ENCODE measurements around the gene ST3GAL5. TPM values are rescaled to one million over a fixed set of nuclear protein-coding genes. Genes with fewer than 3 reads are reported as not detected.

The ST3GAL5 gene
- total RNA-seq, 1 donor: 17.4 TPM

GRCh38 chr2:85853499-85854165, 35.2 kb downstream of the ST3GAL5 start:
- no peak overlapping the region for H3K4me3 ChIP-seq (ENCODE audit: insufficient read depth, low read length)
- no peaks in the 10 kb centered on the region for H3K4me1 ChIP-seq (ENCODE audit: insufficient read depth, low read length)
- no peaks in the 10 kb centered on the region for H3K79me2 ChIP-seq (ENCODE audit: insufficient read depth, low read length)
- H2AFZ ChIP-seq (ENCODE audit: low read length): no peak overlapping the region
- no peak for DNase-seq (ENCODE audit: insufficient read length, low spot score, missing footprints)
- H3K27me3 ChIP-seq (ENCODE audit: insufficient read depth, low read length): no peaks in the 10 kb centered on the region
- no peak for TF ChIP-seq CTCF (IDR thresholded peaks at IDR 0.05; ENCODE audit: extremely low read depth, low read depth, low read length)
- H4K20me1 ChIP-seq (ENCODE audit: insufficient read depth, low read length): no peaks in the 10 kb centered on the region
- H3K4me2 ChIP-seq (ENCODE audit: insufficient read depth, low read length): no peak overlapping the region
- H3K9me3 ChIP-seq (ENCODE audit: low read depth, low read length): no peaks in the 10 kb centered on the region
- peaks cover 8% of the 10 kb centered on the region for H3K36me3 ChIP-seq (ENCODE audit: insufficient read depth, low read length)
- H3K27ac ChIP-seq (ENCODE audit: low read depth, low read length): no peak overlapping the region

GRCh38 chr2:85852937-85853498, 35.8 kb downstream of the ST3GAL5 start:
- Histone ChIP-seq H3K4me2 (ENCODE audit: insufficient read depth, low read length) (no peak overlapping the region), H3K27me3 (ENCODE audit: insufficient read depth, low read length) (no peaks in the 10 kb centered on the region), H3K4me3 (ENCODE audit: insufficient read depth, low read length) (no peak overlapping the region), H3K4me1 (ENCODE audit: insufficient read depth, low read length) (no peaks in the 10 kb centered on the region), H3K36me3 (ENCODE audit: insufficient read depth, low read length) (peaks cover 8% of the 10 kb centered on the region), H3K27ac (ENCODE audit: low read depth, low read length) (no peak overlapping the region), H2AFZ (ENCODE audit: low read length) (no peak overlapping the region), H3K9me3 (ENCODE audit: low read depth, low read length) (no peaks in the 10 kb centered on the region), H4K20me1 (ENCODE audit: insufficient read depth, low read length) (no peaks in the 10 kb centered on the region), H3K79me2 (ENCODE audit: insufficient read depth, low read length) (no peaks in the 10 kb centered on the region)
- TF ChIP-seq CTCF (IDR thresholded peaks at IDR 0.05; ENCODE audit: extremely low read depth, low read depth, low read length): no peak
- no peak for DNase-seq (ENCODE audit: insufficient read length, low spot score, missing footprints)

DNA sequence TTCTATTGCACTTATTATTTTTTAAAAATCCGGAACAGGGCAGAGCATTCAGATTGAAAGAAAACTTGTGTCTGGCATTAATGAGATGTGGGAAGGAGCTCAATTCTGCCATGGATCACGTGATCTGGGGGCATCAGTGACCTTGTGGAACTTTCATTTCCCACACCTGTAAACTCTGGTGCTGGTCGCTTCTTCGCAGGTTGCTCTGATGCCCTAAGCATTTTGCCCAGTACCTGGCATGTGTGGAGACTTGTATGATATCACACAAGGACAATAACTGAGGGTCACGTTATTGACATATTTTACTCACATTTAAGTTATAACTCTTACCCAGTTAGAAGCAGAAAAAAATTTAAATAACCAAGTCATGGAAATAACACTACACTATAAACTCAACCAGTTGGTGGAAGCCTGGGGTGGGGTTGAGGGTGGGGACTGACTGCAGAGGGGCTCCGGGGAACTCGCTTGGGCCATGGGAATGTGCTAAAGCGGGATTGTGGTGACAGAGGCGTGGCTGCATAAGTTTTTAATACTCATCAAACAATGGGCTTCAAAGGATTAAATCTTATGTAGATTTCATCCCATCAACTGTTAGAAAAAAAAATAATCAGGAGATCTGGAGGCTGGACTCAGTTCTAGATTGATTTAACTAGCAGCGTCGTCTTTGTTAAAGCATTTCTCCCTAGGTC, 36.5 kb downstream of the ST3GAL5 start:
- Histone ChIP-seq H4K20me1 (ENCODE audit: insufficient read depth, low read length) (peaks cover under 1% of the 10 kb centered on the region), H3K4me3 (ENCODE audit: insufficient read depth, low read length) (no peak overlapping the region), H3K79me2 (ENCODE audit: insufficient read depth, low read length) (no peaks in the 10 kb centered on the region), H3K36me3 (ENCODE audit: insufficient read depth, low read length) (peaks cover 8% of the 10 kb centered on the region), H3K9me3 (ENCODE audit: low read depth, low read length) (no peaks in the 10 kb centered on the region), H3K27ac (ENCODE audit: low read depth, low read length) (no peak overlapping the region), H3K27me3 (ENCODE audit: insufficient read depth, low read length) (no peaks in the 10 kb centered on the region), H3K4me2 (ENCODE audit: insufficient read depth, low read length) (no peak overlapping the region), H3K4me1 (ENCODE audit: insufficient read depth, low read length) (no peaks in the 10 kb centered on the region), H2AFZ (ENCODE audit: low read length) (no peak overlapping the region)
- no peak for TF ChIP-seq CTCF (IDR thresholded peaks at IDR 0.05; ENCODE audit: extremely low read depth, low read depth, low read length)
- DNase-seq (ENCODE audit: insufficient read length, low spot score, missing footprints): no peak
